IMR-90 (cell line): Measurements from ENCODE around the gene FAM81A. TPM values are rescaled to one million over a fixed set of nuclear protein-coding genes. Genes with fewer than 3 reads are reported as not detected.

Experiments used
- ATAC-seq: fragments of 200-7000 bp; cut with Tn5 transposase; 2 replicates; pipeline ENCODE4 v1.9.1; 2020; ENCODE audit warnings: low read depth, mild to moderate bottlenecking, moderate library complexity
- BruUV-seq: library from RNA; stranded (reverse); fragments of 400-500 nt; replicated peaks from 2 replicates; lab custom pipeline; 2021; lab: Mats Ljungman, UMichigan
- CTCF ChIA-PET: fragments of 300-600 bp; formaldehyde crosslinking; extraction: SDS; loops from one replicate; lab custom pipeline; 2021; ENCODE audit warnings: antibody characterized with exemption; lab: Yijun Ruan, JAX
- POLR2A ChIA-PET: fragments of 300-600 bp; sonication (Branson Sonifier 250); formaldehyde crosslinking; loops from one replicate; lab custom pipeline; 2022; ENCODE audit warnings: antibody characterized with exemption; ENCODE audit not compliant: unreplicated experiment; lab: Charles Lee
- DNase-seq: peaks from one replicate; pipeline ENCODE4 v3.0.0; 2013
- H2AFZ ChIP-seq: replicated peaks from 2 replicates; pipeline ENCODE3; 2013; ENCODE audit warnings: low read length, mild to moderate bottlenecking; ENCODE audit not compliant: poor library complexity
- H2AK5ac ChIP-seq: 2 replicates; pipeline ENCODE4 v1.6.1; 2013; ENCODE audit warnings: low read depth, low read length, inconsistent platforms
- H2AK9ac ChIP-seq: replicated peaks from 2 replicates; pipeline ENCODE3; 2013; ENCODE audit warnings: mild to moderate bottlenecking, low read depth, low read length, moderate library complexity; ENCODE audit not compliant: poor library complexity
- H2BK120ac ChIP-seq: 2 replicates; pipeline ENCODE4 v1.6.1; 2013; ENCODE audit warnings: low read depth, low read length, inconsistent platforms
- H2BK15ac ChIP-seq: 3 replicates; pipeline ENCODE4 v1.6.1; 2013; ENCODE audit warnings: low read depth, low read length, inconsistent platforms
- H2BK20ac ChIP-seq: 2 replicates; pipeline ENCODE4 v1.6.1; 2013; ENCODE audit warnings: low read depth, mild to moderate bottlenecking, inconsistent platforms, low read length, moderate library complexity
- H2BK5ac ChIP-seq: 2 replicates; pipeline ENCODE4 v1.6.1; 2013; ENCODE audit warnings: mild to moderate bottlenecking, low read depth, low read length, inconsistent platforms; ENCODE audit not compliant: poor library complexity, severe bottlenecking
- H3K14ac ChIP-seq: replicated peaks from 2 replicates; pipeline ENCODE4 v1.6.1; 2013; ENCODE audit warnings: low read depth, low read length, inconsistent platforms
- H3K18ac ChIP-seq: 2 replicates; pipeline ENCODE4 v1.6.1; 2013; ENCODE audit warnings: low read depth, low read length, control low read depth
- H3K23ac ChIP-seq: 2 replicates; pipeline ENCODE4 v1.6.1; 2013; ENCODE audit warnings: low read depth, low read length, inconsistent platforms
- H3K27ac ChIP-seq: 2 replicates; pipeline ENCODE4 v1.5.1; 2013; ENCODE audit warnings: mild to moderate bottlenecking, control low read depth, low read length; ENCODE audit not compliant: insufficient read depth
- H3K27me3 ChIP-seq: 2 replicates; pipeline ENCODE4 v1.6.1; 2013; ENCODE audit warnings: low read length; ENCODE audit not compliant: control insufficient read depth, insufficient read depth
- H3K36me3 ChIP-seq: 2 replicates; pipeline ENCODE4 v1.6.1; 2013; ENCODE audit warnings: low read length, mixed read lengths; ENCODE audit not compliant: control insufficient read depth, insufficient read depth
- H3K4ac ChIP-seq: 2 replicates; pipeline ENCODE4 v1.6.1; 2013; ENCODE audit warnings: low read depth, low read length, inconsistent platforms
- H3K4me1 ChIP-seq: 2 replicates; pipeline ENCODE4 v1.6.1; 2013; ENCODE audit warnings: low read length, mixed read lengths; ENCODE audit not compliant: control insufficient read depth, insufficient read depth
- H3K4me2 ChIP-seq: 2 replicates; pipeline ENCODE4 v1.6.1; 2013; ENCODE audit warnings: low read depth, mild to moderate bottlenecking, control low read depth, low read length, moderate library complexity
- H3K4me3 ChIP-seq: 2 replicates; pipeline ENCODE4 v1.5.1; 2013; ENCODE audit warnings: low read depth, mild to moderate bottlenecking, control low read depth, low read length, moderate library complexity; ENCODE audit not compliant: insufficient read depth
- H3K56ac ChIP-seq: 2 replicates; pipeline ENCODE4 v1.6.1; 2013; ENCODE audit warnings: low read length, inconsistent platforms; ENCODE audit not compliant: insufficient read depth; ENCODE audit errors: extremely low read depth
- H3K79me1 ChIP-seq, 2 experiments: 2 replicates each; pipeline ENCODE4 v1.6.1; 2013; ENCODE audit warnings: low read length in 2 of 2, inconsistent platforms in 1 of 2, low read depth in 1 of 2
- H3K9ac ChIP-seq: 2 replicates; pipeline ENCODE4 v1.6.1; 2013; ENCODE audit warnings: low read depth, low read length, control low read depth
- H3K9me1 ChIP-seq: 2 replicates; pipeline ENCODE4 v1.6.1; 2013; ENCODE audit warnings: low read length, inconsistent platforms; ENCODE audit not compliant: insufficient read depth
- H3K9me3 ChIP-seq: 2 replicates; pipeline ENCODE4 v1.6.1; 2013; ENCODE audit warnings: low read length; ENCODE audit not compliant: control insufficient read depth, insufficient read depth
- H4K20me1 ChIP-seq: 2 replicates; pipeline ENCODE4 v1.6.1; 2013; ENCODE audit warnings: low read length, inconsistent platforms; ENCODE audit not compliant: insufficient read depth
- H4K5ac ChIP-seq: 2 replicates; pipeline ENCODE4 v1.6.1; 2013; ENCODE audit warnings: mild to moderate bottlenecking, low read depth, low read length, control low read depth
- H4K8ac ChIP-seq, 2 experiments: 2 replicates each; pipeline ENCODE4 v1.6.1; 2013; ENCODE audit warnings: low read depth in 2 of 2, low read length in 2 of 2, control low read depth in 1 of 2, inconsistent platforms in 1 of 2
- H4K91ac ChIP-seq: 2 replicates; pipeline ENCODE4 v1.6.1; 2013; ENCODE audit warnings: low read depth, low read length, inconsistent platforms; ENCODE audit not compliant: insufficient read depth
- BHLHE40 ChIP-seq: fragments of 150-350 bp; IDR thresholded peaks from 2 replicates; pipeline ENCODE4 v1.6.1; 2016; ENCODE audit warnings: mild to moderate bottlenecking, low read depth, low read length
- CEBPB ChIP-seq: IDR thresholded peaks from 2 replicates; pipeline ENCODE4 v1.6.1; 2012; ENCODE audit warnings: low read depth, low read length, improper control_type of control experiment
- FOS ChIP-seq: fragments of 150-350 bp; IDR thresholded peaks from 2 replicates; pipeline ENCODE4 v1.6.1; 2016; ENCODE audit warnings: low read depth, low read length
- MAZ ChIP-seq: IDR thresholded peaks from 2 replicates; pipeline ENCODE4 v1.6.1; 2012; ENCODE audit warnings: low read depth, mild to moderate bottlenecking, low read length, improper control_type of control experiment, moderate library complexity, borderline replicate concordance
- NFE2L2 ChIP-seq: fragments of 150-350 bp; IDR thresholded peaks from 2 replicates; pipeline ENCODE4 v1.6.1; 2016; ENCODE audit warnings: low read depth, mild to moderate bottlenecking, low read length
- POLR2A ChIP-seq: IDR thresholded peaks from 2 replicates; pipeline ENCODE4 v1.6.1; 2012; ENCODE audit warnings: mild to moderate bottlenecking, low read depth, low read length
- RAD21 ChIP-seq: IDR thresholded peaks from 2 replicates; pipeline ENCODE4 v1.6.1; 2012; ENCODE audit warnings: low read length, improper control_type of control experiment
- RCOR1 ChIP-seq: IDR thresholded peaks from 2 replicates; pipeline ENCODE4 v1.6.1; 2012; ENCODE audit warnings: mild to moderate bottlenecking, low read length, improper control_type of control experiment; ENCODE audit not compliant: insufficient replicate concordance
- SMC3 ChIP-seq: fragments of 150-350 bp; IDR thresholded peaks from 2 replicates; pipeline ENCODE4 v1.6.1; 2016; ENCODE audit warnings: low read depth, mild to moderate bottlenecking, antibody characterized with exemption, low read length, moderate library complexity
- WGBS, 2 experiments: methylation state at CpG; one replicate each; pipeline versions ENCODE4 v1.1.5 to v1.1.7; 2013; ENCODE audit warnings: missing lambda C conversion rate in 2 of 2; ENCODE audit not compliant: insufficient read length in 1 of 2; ENCODE audit errors: extremely low coverage in 2 of 2; 5-methylcytosine and 5-hydroxymethylcytosine counted together
- dilution Hi-C: fragments of 300-500 bp; cut with HindIII; formaldehyde crosslinking; loops from one replicate; pipeline ENCODE4 v1.14.3; 2018; ENCODE audit warnings: low sequenced_read_pairs; ENCODE audit not compliant: unreplicated experiment
- in situ Hi-C: fragments of 300-500 bp; cut with MboI; formaldehyde crosslinking; loops from 3 replicates; pipeline ENCODE4 v1.14.3; 2019; ENCODE audit warnings: low sequenced_read_pairs, inconsistent platforms, mixed read lengths
- intact Hi-C: fragments of 100-400 bp; cut with micrococcal nuclease; formaldehyde crosslinking; loops from 2 replicates; pipeline ENCODE4 v1.10.0; 2022
- polyA plus RNA-seq, 3 experiments: library from polyadenylated mRNA; depleted of rRNA; stranded (reverse); fragments of >200 nt; gene quantifications; 2 replicates each; pipeline ENCODE4 v1.2.3, GENCODE V29; 2012; ENCODE audit warnings: low replicate concordance in 1 of 3
- total RNA-seq: library from RNA; depleted of rRNA; stranded (reverse); fragments of >200 nt; gene quantifications from 2 replicates; pipeline ENCODE4 v1.2.3, GENCODE V29; 2012
- TF ChIP-seq, protein P1 (sequence below): fragments of 150-350 bp; IDR thresholded peaks from 2 replicates; pipeline ENCODE4 v1.6.1; 2017; ENCODE audit warnings: mild to moderate bottlenecking, antibody characterized with exemption, low read length, low read depth
- TF ChIP-seq, protein P2 (sequence below): fragments of 150-350 bp; IDR thresholded peaks from 2 replicates; pipeline ENCODE4 v1.6.1; 2016; ENCODE audit warnings: low read depth, mild to moderate bottlenecking, low read length, moderate library complexity, borderline replicate concordance

FAM81A gene
- total and polyA plus RNA-seq, 2 of the 4 experiments (the other 2 are of a cell fraction): not detected

DNA sequence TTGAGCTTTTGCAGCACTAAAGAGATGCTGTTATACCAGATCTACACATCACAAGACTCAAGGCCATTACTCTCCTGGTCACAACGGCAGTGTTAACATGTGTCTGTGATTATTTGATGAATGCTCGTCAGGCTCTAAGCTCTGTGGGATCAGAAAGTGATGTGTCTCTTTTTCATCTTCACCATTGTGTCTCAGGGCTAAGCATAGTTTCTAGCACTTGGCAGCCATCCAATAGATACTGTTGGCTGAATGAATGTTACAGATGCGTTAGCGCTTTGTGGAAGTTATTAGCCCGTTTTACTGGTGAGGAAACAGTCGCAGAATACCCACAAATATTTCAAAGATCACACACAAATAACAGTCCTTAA is 1.2 kb upstream of the FAM81A start:
- dilution Hi-C loops: no loop called here
- POLR2A ChIA-PET: no interaction called here
- no peak overlapping the region for H3K18ac ChIP-seq

More for the DNA sequence above, 1.2 kb upstream of the FAM81A start:
- Histone ChIP-seq H4K91ac (no peak overlapping the region), H2AK9ac (no peak overlapping the region), H3K36me3 (no peaks in the 10 kb centered on the region), H3K9me1 (no peaks in the 10 kb centered on the region), H3K4me2 (no peak overlapping the region), H4K5ac (no peak overlapping the region), H2BK120ac (no peak overlapping the region), H3K4ac (no peak overlapping the region), H4K20me1 (peaks cover 4% of the 10 kb centered on the region; the same call in 1 of the 2 replicates), H3K23ac (no peak overlapping the region), H3K9me3 (no peaks in the 10 kb centered on the region), H2BK20ac (no peak overlapping the region), H3K14ac (no peak overlapping the region), H3K27ac (no peak overlapping the region), H2AFZ (no peak overlapping the region), H3K9ac (no peak overlapping the region), H3K4me3 (no peak overlapping the region), H2BK5ac (no peak overlapping the region), H3K56ac (no peak overlapping the region), H2BK15ac (no peak overlapping the region), H3K79me1 (no peaks in the 10 kb centered on the region), H2AK5ac (no peak overlapping the region), H4K8ac (no peak overlapping the region), H3K4me1 (no peaks in the 10 kb centered on the region; the same call in 1 of the 2 replicates), H3K27me3 (peaks cover 51% of the 10 kb centered on the region)
- in situ Hi-C loops: no loop called here
- DNase-seq (no peak), ATAC-seq (no peak)
- TF ChIP-seq, protein P1, sequence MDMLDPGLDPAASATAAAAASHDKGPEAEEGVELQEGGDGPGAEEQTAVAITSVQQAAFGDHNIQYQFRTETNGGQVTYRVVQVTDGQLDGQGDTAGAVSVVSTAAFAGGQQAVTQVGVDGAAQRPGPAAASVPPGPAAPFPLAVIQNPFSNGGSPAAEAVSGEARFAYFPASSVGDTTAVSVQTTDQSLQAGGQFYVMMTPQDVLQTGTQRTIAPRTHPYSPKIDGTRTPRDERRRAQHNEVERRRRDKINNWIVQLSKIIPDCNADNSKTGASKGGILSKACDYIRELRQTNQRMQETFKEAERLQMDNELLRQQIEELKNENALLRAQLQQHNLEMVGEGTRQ: no peak
- TF ChIP-seq FOS: no peak
- no peak for TF ChIP-seq POLR2A
- TF ChIP-seq BHLHE40: no peak
- TF ChIP-seq SMC3: no peak
- TF ChIP-seq NFE2L2: no peak
- TF ChIP-seq, protein P2, sequence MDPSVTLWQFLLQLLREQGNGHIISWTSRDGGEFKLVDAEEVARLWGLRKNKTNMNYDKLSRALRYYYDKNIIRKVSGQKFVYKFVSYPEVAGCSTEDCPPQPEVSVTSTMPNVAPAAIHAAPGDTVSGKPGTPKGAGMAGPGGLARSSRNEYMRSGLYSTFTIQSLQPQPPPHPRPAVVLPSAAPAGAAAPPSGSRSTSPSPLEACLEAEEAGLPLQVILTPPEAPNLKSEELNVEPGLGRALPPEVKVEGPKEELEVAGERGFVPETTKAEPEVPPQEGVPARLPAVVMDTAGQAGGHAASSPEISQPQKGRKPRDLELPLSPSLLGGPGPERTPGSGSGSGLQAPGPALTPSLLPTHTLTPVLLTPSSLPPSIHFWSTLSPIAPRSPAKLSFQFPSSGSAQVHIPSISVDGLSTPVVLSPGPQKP: no peak
- no peak for TF ChIP-seq RCOR1
- TF ChIP-seq CEBPB: no peak
- TF ChIP-seq MAZ: no peak
- no peak for TF ChIP-seq RAD21
- CTCF ChIA-PET: interaction anchor here (0.6 kb wide), 1 partner anchor 22 kb away, joined by 4 read pairs; no protein-coding TSS in a partner anchor
- intact Hi-C loops: no loop called here
- no CpG with 5 or more reads among the region's 6 CpGs for WGBS, 2 experiments
- BruUV-seq: no TSS peak
